GM19351 (cell line): Measurements from ENCODE around the gene LAMC3.

ENCODE experiments used
- ATAC-seq: cut with Tn5 transposase; IDR thresholded peaks from one replicate; pipeline ENCODE4 v1.9.1; 2021; ENCODE audit warnings: mild to moderate bottlenecking, moderate library complexity; ENCODE audit not compliant: unreplicated experiment

LAMC3 gene

DNA sequence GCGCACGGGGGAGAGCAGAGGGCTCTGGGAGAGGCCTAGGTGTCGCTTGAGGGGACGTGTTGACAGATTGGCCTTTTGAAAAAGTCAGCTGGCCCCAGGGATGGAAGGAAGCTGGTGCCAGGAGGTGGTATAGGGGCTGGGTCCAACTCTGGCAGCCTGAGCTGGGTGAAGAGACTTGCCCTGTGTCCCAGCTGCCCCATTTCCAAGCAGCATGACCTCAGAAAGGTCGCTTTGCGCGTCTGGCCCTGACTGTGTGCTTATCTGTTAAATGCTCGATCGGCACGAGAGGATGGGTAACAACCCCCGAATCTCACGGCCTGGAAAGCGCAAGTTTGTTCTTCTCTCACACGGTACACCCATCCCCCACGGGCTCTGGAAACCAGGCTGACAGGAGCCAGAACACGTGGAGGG lies 31.2 kb upstream of the LAMC3 start:
- ATAC-seq = no peak

DNA sequence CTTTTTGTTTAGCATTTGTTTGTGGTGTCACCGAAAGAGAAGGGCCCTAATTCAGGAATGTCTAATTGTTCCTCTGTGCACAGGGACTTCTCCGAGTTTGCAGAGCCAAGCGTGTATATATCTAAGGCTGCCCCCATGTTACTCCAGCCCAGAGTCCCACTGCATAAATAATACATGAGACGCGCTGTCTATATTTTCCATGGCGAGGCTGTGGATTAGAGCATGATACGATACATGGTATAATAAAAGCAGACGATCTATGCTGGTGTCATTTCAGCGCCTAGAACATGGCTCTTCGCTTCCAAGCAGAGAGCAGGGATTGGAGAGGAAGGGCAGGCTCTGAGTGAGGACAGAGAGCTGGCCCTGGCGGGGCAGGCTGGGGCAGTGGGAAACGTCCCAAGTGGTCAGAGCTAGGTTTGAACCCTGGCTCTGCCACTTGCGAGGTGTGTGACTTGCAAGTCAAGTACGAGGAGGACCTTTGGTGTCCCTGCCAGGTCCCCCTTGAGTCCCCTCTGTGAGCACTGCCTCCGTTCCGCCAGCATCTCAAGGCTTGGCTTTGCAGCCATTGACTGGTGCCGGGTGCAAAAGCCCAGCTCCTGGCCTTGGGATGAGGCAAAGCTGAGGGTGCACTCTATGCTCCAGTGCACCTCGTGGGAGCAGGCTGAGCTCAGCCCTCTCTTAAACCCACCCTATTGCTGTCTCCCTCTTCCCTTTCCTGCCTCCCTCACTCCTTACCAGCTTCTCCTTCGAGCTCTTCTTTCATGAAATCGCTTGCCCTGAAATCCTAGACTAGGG lies 29.2 kb upstream of the LAMC3 start:
- no peak for ATAC-seq

DNA sequence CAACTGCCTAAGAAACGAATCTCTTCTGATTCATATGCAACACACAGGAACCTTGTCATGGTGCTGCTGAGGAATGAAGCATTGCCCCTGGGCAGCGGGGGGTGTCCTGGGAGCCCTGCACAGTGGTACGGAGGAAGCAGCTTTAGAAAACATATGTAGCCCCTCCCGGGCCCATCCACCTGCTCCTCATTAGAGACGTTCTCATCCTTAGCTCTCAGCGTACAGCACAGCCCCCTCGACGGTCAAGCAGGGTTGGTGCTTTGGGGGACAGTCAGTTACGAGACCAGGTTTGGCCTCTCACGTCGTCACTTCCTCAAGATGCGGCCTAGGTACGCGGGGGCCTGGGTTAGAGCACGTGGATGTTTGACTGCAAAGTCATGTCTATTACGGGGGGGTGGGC lies 28.4 kb upstream of the LAMC3 start:
- no peak for ATAC-seq

DNA sequence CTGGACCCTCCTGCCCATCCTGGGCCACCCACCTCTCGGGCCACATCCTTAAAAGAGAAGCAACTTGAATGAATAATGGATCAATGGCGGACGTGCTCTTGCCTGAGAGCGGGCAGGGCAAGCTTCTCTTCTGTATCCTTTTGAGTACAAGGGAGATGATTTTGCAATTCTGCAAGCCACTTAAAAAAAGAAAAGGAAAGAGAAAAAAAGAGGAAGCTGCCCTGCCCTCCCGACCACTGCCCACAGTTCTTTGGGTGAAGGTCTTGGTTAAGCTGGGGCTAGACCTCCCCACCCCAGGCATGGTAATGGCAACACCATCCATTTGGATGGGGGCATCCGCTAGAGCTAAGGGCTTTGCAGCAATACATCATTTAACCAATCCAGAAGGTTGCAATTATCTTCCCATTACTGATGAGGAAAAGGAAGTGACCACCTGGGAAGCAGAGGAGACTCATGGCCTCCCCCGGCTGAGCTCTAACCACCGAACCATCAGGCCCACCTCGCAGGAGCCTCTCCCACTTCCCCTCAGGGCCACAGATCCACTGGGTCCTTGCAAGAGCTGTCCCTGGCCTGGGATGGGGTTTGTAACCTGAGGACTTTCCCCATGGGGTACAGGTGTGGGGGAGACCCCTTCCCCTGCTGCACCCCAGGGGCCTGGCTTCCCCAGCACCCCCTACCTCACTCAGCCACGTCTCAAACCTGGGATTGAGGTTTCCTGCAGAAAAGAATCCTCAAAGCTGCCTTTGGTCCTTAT lies 27.8 kb upstream of the LAMC3 start:
- ATAC-seq = no peak

DNA sequence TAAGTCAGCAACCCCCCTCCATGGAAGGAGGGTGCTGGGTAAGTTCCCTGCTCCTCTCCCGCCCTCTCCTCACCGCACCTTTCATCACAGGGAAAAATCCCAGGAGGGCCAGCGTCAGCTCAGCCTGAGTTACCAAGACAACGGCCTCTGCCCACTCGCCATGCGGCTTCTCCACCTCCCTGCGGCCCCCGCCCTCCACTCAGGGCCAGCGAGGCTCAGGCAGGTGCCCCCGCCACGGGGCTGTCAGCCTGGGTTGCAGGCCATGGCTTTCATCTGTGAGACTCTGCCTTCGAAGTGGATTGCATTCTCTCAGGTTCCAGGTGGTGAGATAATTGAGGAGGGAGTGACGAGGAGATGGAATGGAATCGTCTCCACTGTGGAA lies 27.2 kb upstream of the LAMC3 start:
- no peak for ATAC-seq

DNA sequence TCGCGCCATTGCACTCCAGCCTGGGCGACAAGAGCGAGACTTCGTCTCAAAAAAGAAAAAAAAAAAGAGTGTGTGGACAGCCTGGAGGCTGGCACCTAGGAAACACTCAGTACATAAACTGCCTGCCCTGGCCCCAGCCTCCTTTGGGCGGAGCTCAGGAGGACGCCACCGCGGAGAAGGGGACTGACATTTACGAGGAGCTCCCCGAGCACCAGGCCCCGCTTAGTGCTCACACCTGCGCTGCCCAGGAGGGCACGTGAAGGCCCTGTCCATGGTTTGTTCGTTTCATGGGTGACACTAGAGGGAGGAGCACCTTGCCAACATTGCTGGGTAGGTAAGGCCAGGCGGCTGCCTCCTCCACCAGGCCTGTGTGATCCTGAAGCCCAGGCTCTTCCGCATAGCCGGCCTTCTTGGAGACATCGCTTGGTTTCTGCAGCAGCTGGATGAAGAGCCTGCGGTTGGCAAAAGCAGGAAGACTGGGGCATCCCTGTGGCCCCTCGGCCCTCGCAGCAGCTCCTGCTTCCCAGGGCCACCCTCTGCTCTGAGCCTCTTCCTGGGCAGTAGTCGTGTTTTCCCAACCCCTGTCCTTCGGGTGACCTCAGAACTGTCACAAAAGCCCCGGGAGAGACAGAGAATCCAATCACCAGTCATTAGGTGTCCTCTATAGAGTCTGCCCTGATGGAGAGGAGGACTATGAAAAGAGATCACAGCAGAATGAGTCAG lies 26.2 kb upstream of the LAMC3 start:
- ATAC-seq = no peak

DNA sequence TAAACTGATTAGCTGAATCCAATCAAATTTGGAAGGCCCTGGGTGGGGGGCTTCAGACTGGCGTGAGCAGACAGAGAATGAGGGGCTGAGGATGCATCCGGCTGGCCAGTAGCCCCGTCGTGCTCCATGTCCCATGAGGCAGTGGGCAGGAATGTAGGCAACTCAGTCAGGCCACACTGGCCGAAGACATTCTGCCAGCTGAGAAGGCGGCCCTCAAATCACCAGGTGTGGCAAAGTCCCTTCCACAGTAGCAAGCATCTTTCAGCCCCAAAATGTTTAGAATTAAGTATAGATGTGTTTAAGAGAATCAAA lies 25.7 kb upstream of the LAMC3 start:
- ATAC-seq = no peak

DNA sequence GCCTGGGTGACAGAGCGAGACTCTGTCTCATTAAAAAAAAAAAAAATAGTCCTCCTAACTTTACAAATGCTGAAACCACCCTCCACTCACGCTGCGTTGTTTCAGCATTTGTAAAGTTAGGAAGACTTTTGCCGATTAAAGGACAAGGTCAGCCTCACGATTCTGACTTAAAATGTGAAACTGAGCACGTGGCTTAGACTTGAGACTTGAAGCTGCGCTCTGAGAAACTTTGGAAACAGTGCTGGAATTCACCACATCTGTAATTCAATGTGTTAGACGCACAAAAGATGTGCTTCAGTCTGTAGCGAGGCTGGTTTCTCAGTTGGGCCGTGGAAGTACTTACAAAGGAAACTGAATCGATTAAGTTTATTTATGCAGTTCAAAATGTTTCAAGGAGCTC lies 25.0 kb upstream of the LAMC3 start:
- ATAC-seq = no peak

DNA sequence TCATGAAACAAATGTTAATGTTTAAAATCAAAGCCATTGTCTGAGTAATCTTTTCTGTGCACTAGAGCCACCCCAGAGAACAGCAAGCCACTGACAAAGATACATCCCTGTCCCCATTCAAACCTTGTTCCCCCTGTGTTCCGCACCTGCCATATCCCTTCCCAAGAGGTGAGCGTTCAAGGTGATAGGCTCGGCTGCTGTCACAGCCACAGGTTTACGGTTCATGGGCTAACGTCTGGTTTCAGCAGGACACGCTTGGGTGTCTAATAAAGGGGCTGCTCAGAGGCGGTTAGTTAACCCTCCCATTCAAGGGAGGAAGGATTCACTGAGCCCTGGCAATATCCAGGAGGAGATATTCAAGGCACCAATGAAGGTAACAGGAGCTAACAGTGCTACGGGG lies 24.5 kb upstream of the LAMC3 start:
- no peak for ATAC-seq

DNA sequence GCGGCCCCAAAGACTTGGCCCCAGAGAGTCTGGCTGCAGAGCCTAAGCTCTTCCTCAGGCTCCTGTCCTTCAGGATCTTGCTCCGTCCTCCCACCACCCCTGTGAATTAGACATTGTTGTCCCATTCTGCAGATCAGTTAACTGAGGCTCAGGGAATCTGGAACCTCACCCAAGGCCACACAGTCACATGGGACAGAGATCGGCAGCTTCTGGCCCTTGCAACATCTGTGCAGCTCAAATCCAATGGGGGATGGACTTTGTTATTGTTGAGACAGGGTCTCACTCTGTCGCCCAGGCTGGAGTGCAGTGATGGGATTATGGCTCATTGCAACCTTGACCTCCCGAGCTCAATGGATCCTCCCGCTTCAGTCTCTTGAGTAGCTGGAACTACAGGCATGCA lies 23.9 kb upstream of the LAMC3 start:
- ATAC-seq = no peak

DNA sequence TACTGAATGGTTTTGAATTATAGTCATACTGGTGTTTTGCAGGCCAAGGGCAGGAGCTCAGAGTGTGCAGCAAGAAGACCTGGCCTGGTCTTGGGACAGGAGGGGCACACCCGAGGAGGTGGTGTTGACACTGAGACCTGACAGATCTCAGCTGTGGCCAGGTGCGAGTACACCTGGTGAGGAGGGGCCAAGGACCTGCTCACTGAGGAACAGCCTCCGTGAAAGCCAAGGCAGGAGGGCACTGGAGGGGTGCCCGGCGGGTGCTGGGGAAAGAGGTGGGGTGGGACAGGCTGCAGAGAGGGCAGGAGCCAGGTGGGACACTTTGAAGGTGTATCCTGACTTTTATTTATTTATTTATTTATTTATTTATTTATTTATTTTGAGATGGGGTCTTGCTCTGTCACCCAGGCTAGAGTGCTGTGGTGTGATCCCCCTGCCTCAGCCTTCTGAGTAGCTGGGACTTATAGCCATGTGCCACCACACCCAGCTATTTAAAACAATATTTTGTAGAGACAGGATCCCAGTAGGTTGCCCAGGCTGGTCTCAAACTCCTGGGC lies 23.3 kb upstream of the LAMC3 start:
- no peak for ATAC-seq

DNA sequence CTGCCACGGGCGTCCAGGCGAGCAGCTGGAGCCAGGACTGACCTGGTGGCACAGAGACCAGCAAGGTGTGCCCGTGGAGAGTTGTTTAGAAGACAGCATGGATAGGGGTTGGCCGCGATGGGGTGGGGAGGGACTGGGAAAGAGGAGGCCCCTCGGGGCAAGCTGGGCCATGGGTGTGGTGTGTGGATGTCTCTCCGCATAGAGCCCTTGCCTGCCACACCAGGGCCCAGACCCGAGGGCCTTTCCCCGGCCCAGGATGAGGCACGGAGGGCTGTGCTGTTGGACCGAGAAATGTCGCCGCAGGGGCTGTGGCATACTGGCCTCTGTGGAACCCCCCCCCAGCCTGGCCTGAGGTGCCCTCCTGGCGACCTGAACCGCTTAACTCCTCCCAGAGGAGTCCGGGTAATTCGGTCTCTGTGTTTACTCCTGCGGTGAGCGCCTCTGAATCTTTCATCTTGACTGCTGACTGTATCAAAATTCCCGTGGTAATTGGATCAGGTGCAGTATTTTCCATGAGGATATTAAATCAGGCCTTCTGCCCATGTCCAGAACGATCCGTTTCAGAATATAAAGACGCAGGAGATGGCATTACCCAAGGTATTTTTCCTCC lies 22.5 kb upstream of the LAMC3 start:
- no peak for ATAC-seq

DNA sequence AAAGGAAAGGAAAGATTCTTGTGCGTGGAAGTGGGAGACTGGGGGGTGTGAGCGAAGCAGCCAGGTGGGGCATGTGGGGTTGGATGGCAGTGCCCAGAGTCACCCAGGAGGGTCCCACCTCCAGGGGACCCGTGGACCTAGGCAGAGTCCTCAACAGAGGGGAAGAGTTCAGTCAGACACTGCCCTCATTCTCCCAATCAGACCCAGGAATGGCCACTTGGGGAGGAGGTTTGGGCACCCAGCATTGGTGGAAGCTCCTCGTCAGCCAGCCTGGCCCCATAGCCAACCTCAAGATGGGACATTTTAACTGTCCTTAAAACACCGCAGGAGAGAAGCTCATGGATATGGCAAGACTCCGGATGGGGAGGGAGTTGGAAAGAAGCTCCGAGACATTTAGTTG lies 21.9 kb upstream of the LAMC3 start:
- ATAC-seq = no peak

DNA sequence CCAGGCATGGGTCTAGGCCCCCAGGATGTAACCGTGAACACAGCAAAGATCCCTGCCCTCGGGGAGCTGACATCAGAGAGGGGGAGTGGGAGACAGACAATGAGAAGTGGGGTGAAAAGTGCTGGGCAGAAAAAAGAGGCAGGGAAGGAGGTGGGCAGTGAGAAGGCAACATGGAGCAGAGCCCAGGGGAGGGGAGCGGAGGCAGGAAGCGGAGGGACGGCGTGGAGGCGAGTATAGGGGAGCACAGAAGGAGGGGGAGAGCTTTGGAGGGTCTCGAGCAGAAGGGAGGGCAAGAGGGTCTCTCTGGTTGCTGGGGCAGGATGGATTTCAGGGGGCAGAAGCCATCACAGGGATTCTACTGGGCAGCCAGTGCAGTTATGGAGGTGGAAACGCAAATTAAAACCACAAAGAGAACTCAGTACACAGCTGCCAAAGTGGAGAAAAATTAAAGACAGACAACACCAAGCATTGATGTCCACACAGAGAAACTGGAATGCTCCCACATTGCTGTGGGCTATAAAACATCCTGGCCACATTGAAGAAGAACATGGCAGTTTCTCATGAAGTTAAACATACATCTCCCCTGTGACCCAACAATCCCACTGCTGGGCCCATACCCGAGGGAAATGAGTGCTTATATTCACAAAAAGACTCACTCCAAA lies 21.1 kb upstream of the LAMC3 start:
- ATAC-seq = no peak

DNA sequence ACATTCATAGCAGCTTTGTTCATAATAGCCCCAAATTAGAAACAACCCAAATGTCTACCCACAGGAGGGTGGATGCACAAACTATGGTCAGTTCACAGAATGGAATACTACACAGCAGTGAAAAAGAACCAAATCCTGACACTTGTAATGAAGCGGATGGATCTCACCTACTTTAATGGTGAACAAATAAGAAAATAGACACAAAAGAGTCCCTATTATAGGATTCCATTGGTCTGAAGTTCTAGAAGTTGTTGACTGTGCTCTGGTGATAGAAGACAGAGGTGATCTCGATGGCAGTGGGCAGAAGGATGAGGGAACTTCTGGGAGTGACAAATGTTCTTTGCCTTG lies 20.6 kb upstream of the LAMC3 start:
- no peak for ATAC-seq

DNA sequence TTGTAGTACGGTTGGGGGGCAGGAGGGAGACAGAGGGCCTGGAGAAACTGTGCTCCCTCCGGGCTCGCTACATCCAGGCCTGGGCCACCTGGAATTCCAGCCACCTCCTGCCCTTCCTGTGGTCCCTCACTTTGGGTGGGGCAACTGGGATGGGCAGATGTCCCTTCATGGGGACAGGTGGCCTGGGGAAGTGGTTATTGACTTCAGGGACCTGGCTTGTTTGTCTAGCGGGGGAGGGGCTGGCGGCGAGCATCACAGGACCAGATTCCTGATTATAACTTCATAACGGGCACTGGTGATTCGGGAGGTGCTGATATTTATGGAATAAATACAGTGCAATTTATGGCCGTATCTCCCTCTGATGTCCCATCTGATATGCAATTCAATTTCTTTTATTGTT lies 20.1 kb upstream of the LAMC3 start:
- ATAC-seq = no peak

DNA sequence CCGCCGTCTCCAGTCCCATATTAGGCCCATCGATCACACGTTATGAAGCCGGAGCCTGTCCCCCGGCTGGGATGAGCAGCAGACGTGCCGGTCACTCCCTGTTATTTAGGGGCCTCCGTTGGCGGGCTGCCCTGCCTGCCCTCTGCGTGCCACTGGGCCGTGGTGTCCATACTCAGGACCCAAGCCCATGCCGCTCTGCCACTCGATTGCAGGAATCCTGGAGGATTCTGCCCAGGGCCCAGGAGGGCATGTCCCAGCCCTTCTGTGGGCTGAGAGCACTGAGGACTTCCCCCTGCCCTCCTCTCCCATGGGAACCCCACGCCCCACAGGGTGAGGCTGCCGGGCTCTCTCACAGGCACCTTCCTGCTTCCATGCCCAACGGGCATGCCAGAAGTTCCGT lies 19.6 kb upstream of the LAMC3 start:
- ATAC-seq = no peak

DNA sequence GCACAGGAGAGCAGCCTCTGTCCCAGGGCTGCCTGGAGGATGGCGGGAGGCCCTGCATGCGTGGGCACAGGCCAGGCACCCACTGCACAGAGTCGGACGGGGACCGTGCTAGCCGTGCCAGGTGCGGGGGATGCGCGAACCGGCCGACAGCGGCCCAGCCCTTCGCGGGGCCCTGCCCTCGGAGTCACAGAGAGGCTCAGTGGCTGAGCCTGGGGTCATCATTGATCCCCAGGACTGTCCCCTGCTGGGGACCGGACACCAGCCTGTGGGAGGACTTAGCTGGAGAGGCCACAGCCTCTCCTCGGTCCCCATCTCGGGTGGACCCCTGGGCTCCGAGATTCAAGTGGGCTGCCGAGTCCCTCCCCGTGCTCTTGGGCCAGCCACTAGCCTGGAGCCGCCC lies 19.1 kb upstream of the LAMC3 start:
- no peak for ATAC-seq

DNA sequence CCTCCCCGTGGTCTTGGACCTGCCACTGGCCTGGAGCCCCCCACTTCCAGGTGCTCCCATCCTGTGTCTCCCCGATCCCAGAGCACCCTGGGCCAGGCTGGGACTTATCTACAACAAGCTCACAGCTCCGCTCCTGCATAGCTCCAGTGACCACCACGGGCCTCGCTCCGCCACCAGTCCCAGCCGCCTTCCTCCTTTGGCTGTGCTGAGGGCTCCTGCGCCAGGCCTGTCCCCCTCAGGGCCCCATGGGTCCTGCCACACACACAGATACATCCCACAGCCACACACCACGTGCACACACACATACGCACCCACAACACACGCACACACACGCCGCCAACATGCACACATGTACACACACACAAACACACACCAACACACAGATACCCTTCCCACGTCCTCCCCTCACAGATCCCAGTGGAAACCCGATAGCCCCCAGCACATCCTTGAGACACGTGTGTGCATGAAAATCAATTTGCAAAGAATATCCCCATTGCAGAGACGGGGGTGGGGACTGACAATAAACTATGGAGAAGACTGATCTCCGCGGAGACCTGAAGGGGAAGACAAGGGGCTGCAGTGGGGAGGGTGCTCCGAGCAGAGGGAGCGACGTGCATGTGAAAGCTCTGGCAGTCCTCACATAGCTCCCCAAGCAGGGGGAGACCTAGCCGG lies 18.5 kb upstream of the LAMC3 start:
- no peak for ATAC-seq

DNA sequence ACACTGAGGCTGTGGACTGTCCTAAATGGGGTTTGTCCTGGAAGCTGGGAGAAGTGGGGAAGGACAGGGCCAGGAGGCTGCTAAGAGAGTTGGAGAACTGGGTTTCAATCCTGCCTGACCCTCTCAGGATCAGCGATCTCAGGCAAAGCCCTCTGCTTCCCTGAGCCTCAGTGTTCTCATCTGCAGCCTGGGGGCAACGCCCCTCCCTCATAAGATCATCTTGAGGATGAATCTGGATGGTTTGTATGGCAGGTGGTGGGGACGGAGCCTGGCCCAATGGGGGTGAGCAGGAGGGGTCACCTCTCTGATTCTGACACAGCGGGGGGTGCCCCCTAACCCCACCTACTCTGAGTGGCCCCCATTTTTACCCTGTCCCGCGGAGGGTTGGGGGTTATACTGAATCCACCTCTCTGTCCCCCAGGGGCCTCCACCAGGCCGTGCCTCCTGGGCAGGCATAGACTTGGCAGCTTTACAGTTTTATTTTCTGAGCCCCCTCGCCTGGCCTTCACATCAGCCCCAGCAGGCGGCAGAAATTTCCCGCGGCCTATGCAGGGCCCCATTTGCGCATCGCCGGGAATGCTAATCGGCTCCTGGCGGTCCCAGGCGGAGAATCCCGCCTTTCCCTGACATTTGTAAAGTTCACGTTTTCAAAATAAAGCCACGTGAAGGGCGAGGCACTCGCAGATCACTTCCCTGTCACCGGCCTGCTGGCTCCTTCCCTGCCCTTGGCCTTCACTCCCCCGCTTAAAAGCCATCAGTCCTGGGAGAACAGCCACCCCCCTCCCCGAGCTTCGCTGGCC lies 17.8 kb upstream of the LAMC3 start:
- ATAC-seq = no peak
